Endothelial cell of umbilical vein (primary cell): Measurements from ENCODE around the gene C4orf51.

Experiments
- EZH2 ChIP-seq: IDR thresholded peaks from 2 replicates; pipeline ENCODE4 v1.6.1; 2012; ENCODE audit warnings: borderline replicate concordance, low read depth, mild to moderate bottlenecking, moderate library complexity, low read length, inconsistent platforms; ENCODE audit not compliant: severe bottlenecking
- POLR2AphosphoS5 ChIP-seq: IDR thresholded peaks from 2 replicates; pipeline ENCODE4 v1.6.1; 2012; ENCODE audit warnings: low read depth, mild to moderate bottlenecking, control low read depth, low read length, moderate library complexity; ENCODE audit not compliant: insufficient read depth

DNA sequence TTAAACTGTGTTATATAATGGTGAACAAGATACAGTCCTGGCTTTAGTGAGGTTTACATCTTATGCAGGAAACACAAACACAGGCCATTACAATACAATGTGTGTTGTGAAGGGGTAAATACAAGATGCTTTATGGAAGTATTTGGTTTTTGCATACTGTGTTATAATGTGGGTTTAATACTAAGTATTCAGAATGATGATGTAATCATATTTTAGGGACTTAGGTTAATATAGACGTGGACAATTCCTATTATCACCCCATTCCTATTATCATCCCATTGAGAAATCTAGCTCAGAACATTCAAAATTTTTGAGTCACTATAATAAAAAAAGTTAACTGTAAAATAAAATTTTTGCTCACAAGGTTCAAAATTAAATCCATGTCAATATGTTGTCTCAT, 36.7 kb upstream of the C4orf51 start:
- no peak for TF ChIP-seq POLR2AphosphoS5
- no peak for TF ChIP-seq EZH2
